ENCODE results near the gene SSTR3. TPM values are rescaled to one million over a fixed set of nuclear protein-coding genes. Genes with fewer than 3 reads are reported as not detected.

Gene SSTR3
- total and polyA plus RNA-seq, 2 donors (not counting 1 experiment from before 2014, with no cell fraction given): not detected

GRCh38 chr22:37222440-37222971, 10.2 kb upstream of the SSTR3 start:
- Histone ChIP-seq H3K79me2 (ENCODE audit: control insufficient read depth, insufficient read depth, low read length) (no peaks in the 10 kb centered on the region), H3K27me3 (ENCODE audit: control insufficient read depth, insufficient read depth, low read length) (peaks cover 3% of the 10 kb centered on the region), H3K4me1 (ENCODE audit: control insufficient read depth, extremely low read depth, insufficient read depth, low read length) (no peaks in the 10 kb centered on the region), H3K4me2 (ENCODE audit: extremely low read depth, insufficient read depth, low read length) (no peak overlapping the region), H4K20me1 (ENCODE audit: control insufficient read depth, extremely low read depth, insufficient read depth, low read length) (no peaks in the 10 kb centered on the region), H3K36me3 (ENCODE audit: control insufficient read depth, insufficient read depth, low read length) (no peaks in the 10 kb centered on the region), H3K4me3 (replicated peaks in 1 of 4; ENCODE audit: control extremely low read depth in 1 of 4, insufficient read depth in 1 of 4, low read depth in 3 of 4, low read length in 4 of 4) (no peak overlapping the region), H3K27ac (ENCODE audit: insufficient read depth, low read length) (no peak overlapping the region), H3K9me3 (ENCODE audit: control insufficient read depth, insufficient read depth, low read depth, low read length) (no peaks in the 10 kb centered on the region), H3K9ac (ENCODE audit: insufficient read depth, low read length) (no peak overlapping the region), H2AFZ (ENCODE audit: low read length) (no peak overlapping the region)
- TF ChIP-seq EZH2 (IDR thresholded peaks at IDR 0.05; ENCODE audit: low read length, missing control alignments): no peak
- TF ChIP-seq CTCF (conservative IDR thresholded peaks at IDR 0.05 in 1 of 2, IDR thresholded peaks at IDR 0.05 in 1 of 2; ENCODE audit: low read depth in 1 of 2, low read length in 2 of 2): no peak
- DNase-seq (ENCODE audit: low read depth in 2 of 2): no peak

DNA sequence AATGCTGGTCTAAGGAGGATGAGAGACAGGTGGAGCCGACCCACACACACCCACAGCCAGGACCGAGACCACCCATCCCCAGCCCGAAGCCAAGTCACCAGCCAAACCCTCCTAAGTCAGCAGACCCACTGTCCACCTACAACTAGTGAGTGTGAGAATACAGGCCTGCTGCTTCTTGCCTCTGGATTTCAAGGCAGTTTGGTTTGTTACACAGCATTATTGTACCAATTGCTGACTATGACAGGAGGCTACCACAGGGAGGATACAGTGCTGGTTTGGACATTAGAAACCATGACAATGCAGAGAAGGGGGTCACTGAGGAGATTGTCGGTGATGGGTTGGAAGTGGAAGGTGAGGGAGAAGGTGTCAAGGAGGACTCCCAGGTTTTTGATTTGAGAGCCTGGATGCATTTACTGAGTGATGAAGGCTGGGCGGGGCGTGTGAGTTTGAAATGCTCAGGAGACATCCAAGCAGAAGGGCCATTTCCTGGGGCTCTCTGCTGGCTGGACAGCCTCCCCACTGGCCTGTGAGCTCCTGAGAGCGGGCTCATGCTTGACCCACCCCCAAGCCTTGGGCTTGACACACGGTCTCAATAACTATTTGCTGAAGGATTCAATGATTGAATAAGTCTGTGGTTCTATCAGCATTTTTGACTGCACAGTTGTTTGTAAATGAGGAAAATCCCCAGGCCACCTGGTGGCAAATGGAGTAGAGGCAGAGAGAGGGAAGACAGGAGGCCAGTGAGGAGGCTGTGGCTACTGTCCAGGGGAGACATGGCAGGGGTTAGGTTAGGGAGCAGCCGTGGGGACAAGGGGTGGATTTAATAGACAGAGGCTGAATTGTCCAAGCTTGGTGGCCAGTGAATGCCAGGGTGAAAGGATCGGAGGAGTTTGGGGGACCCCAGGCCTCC, 9.4 kb upstream of the SSTR3 start:
- no peaks in the 10 kb centered on the region for H3K9me3 ChIP-seq (ENCODE audit: control insufficient read depth, insufficient read depth, low read depth, low read length)
- no peak overlapping the region for H2AFZ ChIP-seq (ENCODE audit: low read length)
- no peaks in the 10 kb centered on the region for H4K20me1 ChIP-seq (ENCODE audit: control insufficient read depth, extremely low read depth, insufficient read depth, low read length)
- H3K4me2 ChIP-seq (ENCODE audit: extremely low read depth, insufficient read depth, low read length): no peak overlapping the region
- no peak overlapping the region for H3K27ac ChIP-seq (ENCODE audit: insufficient read depth, low read length)
- TF ChIP-seq CTCF (conservative IDR thresholded peaks at IDR 0.05 in 1 of 2, IDR thresholded peaks at IDR 0.05 in 1 of 2; ENCODE audit: low read depth in 1 of 2, low read length in 2 of 2): no peak
- no peak for TF ChIP-seq EZH2 (IDR thresholded peaks at IDR 0.05; ENCODE audit: low read length, missing control alignments)
- H3K27me3 ChIP-seq (ENCODE audit: control insufficient read depth, insufficient read depth, low read length): peaks cover 3% of the 10 kb centered on the region
- H3K4me3 ChIP-seq (replicated peaks in 1 of 4; ENCODE audit: control extremely low read depth in 1 of 4, insufficient read depth in 1 of 4, low read depth in 3 of 4, low read length in 4 of 4): no peak overlapping the region
- H3K4me1 ChIP-seq (ENCODE audit: control insufficient read depth, extremely low read depth, insufficient read depth, low read length): no peaks in the 10 kb centered on the region
- no peaks in the 10 kb centered on the region for H3K79me2 ChIP-seq (ENCODE audit: control insufficient read depth, insufficient read depth, low read length)
- H3K36me3 ChIP-seq (ENCODE audit: control insufficient read depth, insufficient read depth, low read length): no peaks in the 10 kb centered on the region
- DNase-seq (ENCODE audit: low read depth in 2 of 2): no peak
- no peak overlapping the region for H3K9ac ChIP-seq (ENCODE audit: insufficient read depth, low read length)

DNA sequence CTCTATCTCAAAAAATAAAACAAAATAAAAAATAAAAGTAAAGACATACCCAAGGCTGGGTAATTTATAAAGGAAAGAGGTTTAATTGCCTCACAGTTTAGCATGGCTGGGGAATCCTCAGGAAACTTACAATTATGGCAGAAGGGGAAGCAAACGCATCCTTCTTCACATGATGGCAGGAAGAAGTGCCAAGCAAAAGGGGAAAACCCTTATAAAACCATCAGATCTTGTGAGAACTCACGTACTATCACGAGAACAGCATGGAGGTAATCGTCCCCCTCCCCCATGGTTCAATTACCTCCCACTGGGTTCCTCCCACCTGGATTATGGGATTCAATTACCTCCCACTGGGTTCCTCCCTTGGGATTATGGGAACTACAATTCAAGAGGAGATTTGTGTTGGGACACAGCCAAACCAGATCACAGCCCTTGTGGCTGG, 8.3 kb upstream of the SSTR3 start:
- Histone ChIP-seq H3K27ac (ENCODE audit: insufficient read depth, low read length) (no peak overlapping the region), H3K9ac (ENCODE audit: insufficient read depth, low read length) (no peak overlapping the region), H3K27me3 (ENCODE audit: control insufficient read depth, insufficient read depth, low read length) (peaks cover 3% of the 10 kb centered on the region), H3K79me2 (ENCODE audit: control insufficient read depth, insufficient read depth, low read length) (no peaks in the 10 kb centered on the region), H3K36me3 (ENCODE audit: control insufficient read depth, insufficient read depth, low read length) (no peaks in the 10 kb centered on the region), H3K9me3 (ENCODE audit: control insufficient read depth, insufficient read depth, low read depth, low read length) (no peaks in the 10 kb centered on the region), H3K4me1 (ENCODE audit: control insufficient read depth, extremely low read depth, insufficient read depth, low read length) (no peaks in the 10 kb centered on the region), H3K4me2 (ENCODE audit: extremely low read depth, insufficient read depth, low read length) (no peak overlapping the region), H3K4me3 (replicated peaks in 1 of 4; ENCODE audit: control extremely low read depth in 1 of 4, insufficient read depth in 1 of 4, low read depth in 3 of 4, low read length in 4 of 4) (no peak overlapping the region), H4K20me1 (ENCODE audit: control insufficient read depth, extremely low read depth, insufficient read depth, low read length) (no peaks in the 10 kb centered on the region), H2AFZ (ENCODE audit: low read length) (no peak overlapping the region)
- peak in 1 of 2 donors; percentile 20 for DNase-seq (ENCODE audit: low read depth in 2 of 2)
- TF ChIP-seq CTCF (conservative IDR thresholded peaks at IDR 0.05 in 1 of 2, IDR thresholded peaks at IDR 0.05 in 1 of 2; ENCODE audit: low read depth in 1 of 2, low read length in 2 of 2) (no peak), EZH2 (IDR thresholded peaks at IDR 0.05; ENCODE audit: low read length, missing control alignments) (no peak)
